ENCODE measurements around the gene OXLD1.
A peak's percentile ranks its signal among the peaks of the same experiment; 100 is the strongest.

The OXLD1 gene

DNA sequence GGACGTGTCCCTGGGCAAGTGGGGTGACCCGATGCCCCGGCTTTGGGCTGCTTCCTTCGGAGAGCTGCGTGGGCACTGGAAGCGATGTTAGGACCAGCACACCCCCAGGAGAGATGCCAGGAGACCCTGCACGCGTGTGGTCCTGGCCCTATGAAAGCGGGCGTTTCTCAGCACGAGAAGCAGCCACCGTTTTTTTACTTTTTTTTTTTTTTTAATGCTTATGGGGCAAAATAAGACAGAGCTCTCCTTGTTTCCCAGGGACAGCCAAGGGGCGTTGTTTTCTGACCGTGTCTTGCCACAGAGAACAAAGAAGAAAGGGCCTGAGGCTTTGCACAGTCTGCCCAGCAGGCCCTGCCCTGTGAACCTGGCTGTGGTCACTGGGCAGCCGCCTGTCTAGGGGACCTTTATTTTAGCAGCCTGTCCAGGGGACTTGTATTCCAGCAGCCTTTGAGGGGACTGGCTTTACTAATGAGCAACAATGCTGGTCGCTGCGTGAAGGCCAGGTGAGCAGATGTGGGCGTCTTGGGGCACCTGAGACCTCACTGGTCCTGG lies 46.7 kb upstream of the OXLD1 start:
- Histone ChIP-seq H3K36me3 (ENCODE audit: low read depth) (peaks cover 26% of the 10 kb centered on the region), H3K27ac (ENCODE audit: poor library complexity, severe bottlenecking) (peak overlapping the region; percentile 66), H3K4me1 (ENCODE audit: insufficient read depth, poor library complexity, severe bottlenecking) (peaks cover 13% of the 10 kb centered on the region), H3K27me3 (ENCODE audit: insufficient read depth, poor library complexity, severe bottlenecking) (no peaks in the 10 kb centered on the region), H3K9me3 (ENCODE audit: severe bottlenecking) (no peaks in the 10 kb centered on the region), H3K4me3 (ENCODE audit: severe bottlenecking) (peak overlapping the region; percentile 87)
- TF ChIP-seq, protein P1, sequence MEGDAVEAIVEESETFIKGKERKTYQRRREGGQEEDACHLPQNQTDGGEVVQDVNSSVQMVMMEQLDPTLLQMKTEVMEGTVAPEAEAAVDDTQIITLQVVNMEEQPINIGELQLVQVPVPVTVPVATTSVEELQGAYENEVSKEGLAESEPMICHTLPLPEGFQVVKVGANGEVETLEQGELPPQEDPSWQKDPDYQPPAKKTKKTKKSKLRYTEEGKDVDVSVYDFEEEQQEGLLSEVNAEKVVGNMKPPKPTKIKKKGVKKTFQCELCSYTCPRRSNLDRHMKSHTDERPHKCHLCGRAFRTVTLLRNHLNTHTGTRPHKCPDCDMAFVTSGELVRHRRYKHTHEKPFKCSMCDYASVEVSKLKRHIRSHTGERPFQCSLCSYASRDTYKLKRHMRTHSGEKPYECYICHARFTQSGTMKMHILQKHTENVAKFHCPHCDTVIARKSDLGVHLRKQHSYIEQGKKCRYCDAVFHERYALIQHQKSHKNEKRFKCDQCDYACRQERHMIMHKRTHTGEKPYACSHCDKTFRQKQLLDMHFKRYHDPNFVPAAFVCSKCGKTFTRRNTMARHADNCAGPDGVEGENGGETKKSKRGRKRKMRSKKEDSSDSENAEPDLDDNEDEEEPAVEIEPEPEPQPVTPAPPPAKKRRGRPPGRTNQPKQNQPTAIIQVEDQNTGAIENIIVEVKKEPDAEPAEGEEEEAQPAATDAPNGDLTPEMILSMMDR (IDR thresholded peaks at IDR 0.05; ENCODE audit: poor library complexity, severe bottlenecking) = peak; percentile 1
- ATAC-seq (ENCODE audit: low read depth) = no peak
- DNase-seq (ENCODE audit: low spot score) = no peak

DNA sequence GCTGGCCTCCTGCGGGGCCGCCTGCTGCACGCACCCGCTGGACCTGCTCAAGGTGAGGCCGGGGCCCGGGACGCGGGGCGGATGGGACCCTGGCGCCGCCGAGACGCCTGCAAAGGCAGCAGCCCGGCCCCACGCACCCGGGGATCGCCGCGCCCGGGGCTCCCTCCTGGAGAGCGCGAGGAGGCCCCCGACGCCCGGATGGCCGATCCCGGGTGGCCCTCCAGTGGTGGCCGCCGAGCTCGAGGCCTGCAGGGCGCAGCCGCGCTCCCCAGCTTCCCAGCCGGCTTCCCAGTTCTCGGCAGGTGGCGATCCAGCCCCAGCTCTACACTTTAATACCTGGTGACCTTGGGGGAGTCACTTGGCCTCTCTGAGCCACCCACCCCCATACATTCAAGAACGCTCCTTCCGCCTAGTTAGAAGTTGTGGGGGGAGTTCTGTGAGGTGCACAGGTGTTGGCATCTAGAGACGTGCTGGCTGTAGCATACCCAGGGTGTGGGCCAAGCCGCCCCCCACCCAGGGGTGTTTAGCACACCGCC lies 46.1 kb upstream of the OXLD1 start:
- TF ChIP-seq, protein P1 (IDR thresholded peaks at IDR 0.05; ENCODE audit: poor library complexity, severe bottlenecking) = peak; percentile 43
- ATAC-seq (ENCODE audit: low read depth) (peak; percentile 44), DNase-seq (ENCODE audit: low spot score) (peak; percentile 75)
- Histone ChIP-seq H3K27me3 (ENCODE audit: insufficient read depth, poor library complexity, severe bottlenecking) (no peaks in the 10 kb centered on the region), H3K4me1 (ENCODE audit: insufficient read depth, poor library complexity, severe bottlenecking) (peaks cover 13% of the 10 kb centered on the region), H3K4me3 (ENCODE audit: severe bottlenecking) (peak overlapping the region; percentile 87), H3K9me3 (ENCODE audit: severe bottlenecking) (no peaks in the 10 kb centered on the region), H3K36me3 (ENCODE audit: low read depth) (peaks cover 21% of the 10 kb centered on the region), H3K27ac (ENCODE audit: poor library complexity, severe bottlenecking) (peak overlapping the region; percentile 66)

DNA sequence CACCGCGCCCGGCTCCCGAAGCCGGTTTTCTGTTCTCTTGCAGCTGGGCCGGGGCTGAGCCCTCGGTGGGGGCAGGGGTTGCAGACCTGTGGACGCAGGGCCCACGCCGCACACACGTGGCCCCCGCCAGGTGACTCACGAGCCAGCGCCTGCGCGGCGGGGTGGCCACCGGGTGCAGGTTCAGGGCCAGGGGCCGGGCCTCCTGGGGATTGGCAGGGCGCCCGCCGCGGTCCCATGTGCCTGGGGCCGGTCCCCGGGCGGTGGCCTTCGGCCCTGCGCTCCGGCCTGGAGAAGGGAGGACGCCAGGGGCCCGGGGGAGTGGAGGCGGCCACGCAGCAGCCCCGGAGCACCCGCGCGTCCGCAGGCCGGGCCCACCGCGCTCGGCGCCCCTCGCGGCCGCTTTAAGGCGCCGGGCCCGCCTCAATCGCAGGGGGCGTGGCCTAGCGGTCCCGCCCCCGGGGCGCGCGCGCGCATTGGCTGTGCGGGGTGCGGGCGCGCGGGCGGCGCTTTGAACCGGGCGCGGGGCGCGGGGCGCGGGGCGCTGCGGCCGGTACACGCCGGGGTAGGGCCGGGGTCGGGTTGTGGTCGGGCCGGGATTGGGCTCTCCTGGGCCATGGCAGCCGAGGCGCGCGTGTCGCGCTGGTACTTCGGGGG lies 45.5 kb upstream of the OXLD1 start, which contains the start of gene SLC25A10:
TSS of gene SLC25A10 (plus strand) at position 471 of the 654 bp plus-strand sequence. CDS start at position 614, 143 bp downstream.
- peak; percentile 71 for DNase-seq (ENCODE audit: low spot score)
- Histone ChIP-seq H3K27ac (ENCODE audit: poor library complexity, severe bottlenecking) (peak within 1 kb of the TSS; percentile 66), H3K4me1 (ENCODE audit: insufficient read depth, poor library complexity, severe bottlenecking) (peaks cover 13% of the 10 kb centered on the region), H3K9me3 (ENCODE audit: severe bottlenecking) (no peaks in the 10 kb centered on the region), H3K27me3 (ENCODE audit: insufficient read depth, poor library complexity, severe bottlenecking) (no peaks in the 10 kb centered on the region), H3K36me3 (ENCODE audit: low read depth) (peaks cover 19% of the 10 kb centered on the region), H3K4me3 (ENCODE audit: severe bottlenecking) (peak within 1 kb of the TSS; percentile 87)
- TF ChIP-seq, protein P1 (IDR thresholded peaks at IDR 0.05; ENCODE audit: poor library complexity, severe bottlenecking) = no peak
- peak; percentile 70 for ATAC-seq (ENCODE audit: low read depth)

DNA sequence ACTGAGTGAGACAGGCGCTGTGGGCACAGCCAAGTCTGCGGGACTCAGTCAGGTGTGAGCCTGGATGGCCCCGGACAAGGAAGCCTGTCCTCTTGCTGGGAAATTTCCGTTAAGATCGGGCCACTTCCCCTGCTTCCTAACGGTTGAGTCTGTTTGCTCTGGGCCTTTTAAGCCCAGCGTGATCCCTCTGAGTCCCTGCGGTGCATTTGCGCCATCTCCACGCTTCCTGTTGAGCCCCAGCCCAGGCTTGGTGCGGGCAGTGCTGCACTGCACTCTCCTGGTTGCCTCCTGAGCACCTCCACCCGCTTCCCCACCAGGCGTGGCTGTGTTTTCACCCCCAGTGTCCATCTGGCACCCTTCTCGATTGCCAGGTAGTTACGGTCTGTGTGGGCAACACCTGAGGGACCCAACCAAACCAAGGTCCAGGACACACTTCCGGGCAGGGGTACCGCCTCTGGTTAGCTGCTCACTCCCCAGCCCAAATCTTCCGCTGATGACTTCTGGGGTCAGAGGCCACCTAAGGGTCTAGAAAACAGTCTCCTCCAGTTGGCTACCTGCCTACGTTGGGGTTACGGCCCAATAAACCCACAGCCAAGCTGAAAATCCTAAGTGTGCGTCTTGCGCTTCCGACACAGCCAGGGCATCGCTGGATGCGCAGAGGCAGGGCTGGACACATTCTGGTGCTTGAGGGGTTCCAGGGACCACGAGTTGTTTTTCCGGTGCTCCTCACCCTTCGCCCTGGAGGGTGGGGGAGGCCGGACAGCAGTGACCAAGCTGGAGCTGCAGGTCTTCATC lies 44.3 kb upstream of the OXLD1 start:
- Histone ChIP-seq H3K36me3 (ENCODE audit: low read depth) (peaks cover 29% of the 10 kb centered on the region), H3K27me3 (ENCODE audit: insufficient read depth, poor library complexity, severe bottlenecking) (no peaks in the 10 kb centered on the region), H3K4me1 (ENCODE audit: insufficient read depth, poor library complexity, severe bottlenecking) (peaks cover 13% of the 10 kb centered on the region), H3K4me3 (ENCODE audit: severe bottlenecking) (no peak overlapping the region), H3K27ac (ENCODE audit: poor library complexity, severe bottlenecking) (peak overlapping the region; percentile 66), H3K9me3 (ENCODE audit: severe bottlenecking) (no peaks in the 10 kb centered on the region)
- TF ChIP-seq, protein P1 (IDR thresholded peaks at IDR 0.05; ENCODE audit: poor library complexity, severe bottlenecking) = no peak
- ATAC-seq (ENCODE audit: low read depth) (no peak), DNase-seq (ENCODE audit: low spot score) (no peak)

Measured in RWPE2 (cell line).